Renal cortical epithelial cell (primary cell): Measurements from ENCODE around the gene SHANK1. TPM values are rescaled to one million over a fixed set of nuclear protein-coding genes. Genes with fewer than 3 reads are reported as not detected.

ENCODE experiments used
- DNase-seq: peaks from one replicate; pipeline ENCODE4 v3.0.0-alpha.2; 2011; ENCODE audit warnings: low read depth
- total RNA-seq: library from RNA; depleted of rRNA; stranded (reverse); fragments of >200 nt; gene quantifications from 2 replicates; pipeline ENCODE4 v1.2.3, GENCODE V29; 2014

SHANK1 gene
- total RNA-seq, 1 donor from 2014 or later, result 0.65 TPM

GRCh38 chr19:50659318-50660087 is 60.1 kb downstream of the SHANK1 start:
- DNase-seq, result no peak

- peak; percentile 33 for DNase-seq
These were observed 60.9 kb downstream of the SHANK1 start for GRCh38 chr19:50658441-50659317.

- peak; percentile 89 for DNase-seq
These were observed 61.7 kb downstream of the SHANK1 start for GRCh38 chr19:50657712-50658440.

DNA sequence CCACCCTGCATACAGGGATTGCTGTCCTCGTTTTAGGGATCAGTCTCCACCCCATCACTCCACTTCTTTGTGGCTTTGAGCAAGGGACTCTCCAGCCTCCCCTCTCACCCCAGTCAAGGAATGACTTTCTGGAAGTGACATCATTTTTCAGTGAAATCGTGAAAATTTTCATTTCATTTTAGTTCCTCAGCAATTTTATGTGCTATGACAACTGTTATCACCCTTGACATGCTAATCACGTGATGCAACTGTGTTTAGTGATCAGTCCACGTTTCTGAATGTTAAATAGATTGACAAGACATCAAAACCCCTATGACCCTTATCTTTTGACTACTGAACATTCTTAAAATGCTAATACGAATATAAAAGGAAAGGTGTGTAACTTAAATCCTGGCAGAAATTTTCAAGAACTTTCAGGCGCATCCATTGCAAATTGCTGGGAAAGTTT is 62.4 kb downstream of the SHANK1 start:
- DNase-seq, result no peak

- no peak for DNase-seq
These were observed 64.7 kb downstream of the SHANK1 start for GRCh38 chr19:50654882-50655281.

DNA sequence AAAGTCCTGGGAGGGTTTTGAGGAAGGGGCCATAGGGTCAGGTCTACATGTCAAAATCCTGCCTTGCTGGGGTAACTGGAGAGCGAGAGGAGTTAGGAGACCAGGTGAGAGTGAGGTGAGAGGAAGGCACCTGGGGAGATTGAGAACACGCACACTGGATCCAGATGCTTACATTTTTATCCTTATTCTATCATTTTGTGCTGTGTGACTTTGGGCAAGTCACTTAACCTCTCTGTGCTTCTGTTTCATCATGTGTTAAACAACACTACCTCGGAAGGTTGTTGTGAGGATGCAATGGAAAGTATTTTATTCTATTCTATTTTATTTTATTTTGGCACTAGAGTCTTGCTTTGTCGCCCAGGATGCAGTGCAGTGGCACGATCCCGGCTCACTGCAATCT is 66.9 kb downstream of the SHANK1 start:
- no peak for DNase-seq

- DNase-seq, result no peak
These were observed 68.4 kb downstream of the SHANK1 start for GRCh38 chr19:50651174-50651573.

DNA sequence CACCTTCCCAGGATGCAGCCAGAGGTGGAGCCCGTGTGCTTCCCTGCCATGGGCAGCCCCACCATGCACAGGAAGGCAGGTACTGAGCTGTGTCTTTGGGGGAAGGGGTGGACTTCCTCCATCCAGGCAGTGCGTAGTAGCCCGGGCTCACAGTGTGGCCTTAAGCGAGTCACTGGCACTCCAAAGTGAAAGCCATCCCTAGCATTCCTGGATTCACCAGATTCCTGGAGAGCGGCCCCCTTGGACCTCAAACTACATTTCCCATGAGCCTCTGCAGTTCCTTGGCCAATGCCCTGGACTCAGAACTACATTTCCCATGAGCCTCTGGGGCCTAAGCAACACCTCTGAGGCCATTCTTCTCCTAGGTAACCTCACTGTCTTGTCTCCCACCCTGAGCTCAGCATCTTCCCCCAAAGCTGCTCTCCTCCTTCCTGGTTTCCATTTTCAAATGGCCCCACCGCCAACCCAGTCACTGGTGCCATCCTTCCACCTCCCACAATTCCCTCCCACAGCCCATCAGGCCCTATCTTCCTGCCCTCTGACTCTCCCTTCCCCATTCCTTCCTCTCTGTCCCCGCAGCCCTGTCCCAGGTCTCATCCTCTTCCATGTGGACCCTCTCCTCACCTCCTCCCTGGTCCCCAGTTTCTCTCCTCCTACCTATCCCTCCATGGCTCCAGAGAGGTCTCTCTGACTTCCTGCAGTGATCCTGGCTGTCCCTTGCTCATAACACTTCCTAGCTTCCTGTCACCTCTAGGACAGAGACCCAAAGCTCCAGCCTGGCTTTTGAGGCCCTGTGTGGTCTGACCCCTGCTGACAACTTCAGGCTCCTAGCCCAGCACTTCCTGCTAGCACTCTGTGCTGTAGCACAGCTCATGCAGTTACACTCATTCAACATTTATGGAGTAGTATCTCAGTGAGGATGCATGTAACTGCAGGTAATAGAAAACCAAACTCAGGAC is 69.9 kb downstream of the SHANK1 start, which contains the start of gene C19orf81:
Gene C19orf81, plus strand, starts transcription at position 13 of the 959 bp plus-strand sequence. Its CDS starts 0 bp downstream, at position 13.
- DNase-seq, result no peak

DNA sequence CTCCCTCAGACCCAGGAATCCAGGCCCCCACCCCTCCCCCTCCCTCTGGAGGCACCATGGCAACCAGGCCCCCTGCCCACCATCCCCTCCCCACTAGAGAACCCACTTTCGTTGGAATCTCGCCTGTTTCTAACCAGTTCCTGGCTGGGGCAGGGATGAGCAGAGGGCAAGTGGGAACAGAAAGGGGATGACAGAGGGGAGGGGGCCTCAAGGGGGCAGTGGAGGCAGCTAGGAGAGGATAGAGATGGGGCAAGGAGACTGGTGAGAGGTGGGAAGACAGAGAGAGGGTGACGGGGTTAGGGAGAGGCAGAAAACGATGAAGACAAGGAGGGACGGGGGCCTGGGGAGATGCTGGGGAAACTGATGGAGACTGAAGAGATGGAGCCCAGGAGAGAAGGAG is 70.9 kb downstream of the SHANK1 start:
- DNase-seq, result no peak

DNA sequence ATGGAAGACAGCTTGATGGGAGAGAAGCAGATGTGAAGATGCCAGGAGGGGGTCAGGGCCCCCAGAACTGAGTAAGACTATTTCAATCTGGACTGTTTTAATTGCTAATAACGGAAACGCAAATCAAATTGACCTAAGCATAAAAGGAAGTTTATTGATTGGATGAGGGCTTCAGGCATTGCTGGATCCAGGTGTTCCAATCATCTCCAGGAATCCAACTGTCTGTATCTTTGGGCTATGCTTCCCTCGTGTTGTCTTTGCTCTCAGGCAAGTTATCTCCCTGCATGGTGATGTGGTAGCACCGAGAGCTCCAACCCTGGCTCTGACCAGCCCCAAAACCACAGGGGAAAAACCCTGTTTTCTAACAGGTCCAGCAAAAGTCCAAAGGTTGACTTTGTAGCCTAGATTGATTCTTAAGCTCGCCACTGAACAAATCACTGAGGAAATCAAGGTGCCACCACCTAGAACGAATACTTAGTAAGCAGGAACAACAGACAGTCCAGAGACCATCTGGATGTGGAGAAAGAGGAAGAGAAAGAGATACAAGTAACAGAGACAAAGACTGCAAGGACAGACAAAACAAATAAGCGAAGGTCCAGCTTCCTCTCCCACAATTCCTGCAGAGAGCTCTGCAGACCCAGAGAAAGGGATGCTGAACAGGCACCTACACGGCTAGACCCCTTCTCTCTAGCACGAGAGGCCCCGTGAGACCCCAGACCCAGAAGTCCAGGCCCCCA is 71.6 kb downstream of the SHANK1 start:
- no peak for DNase-seq

DNA sequence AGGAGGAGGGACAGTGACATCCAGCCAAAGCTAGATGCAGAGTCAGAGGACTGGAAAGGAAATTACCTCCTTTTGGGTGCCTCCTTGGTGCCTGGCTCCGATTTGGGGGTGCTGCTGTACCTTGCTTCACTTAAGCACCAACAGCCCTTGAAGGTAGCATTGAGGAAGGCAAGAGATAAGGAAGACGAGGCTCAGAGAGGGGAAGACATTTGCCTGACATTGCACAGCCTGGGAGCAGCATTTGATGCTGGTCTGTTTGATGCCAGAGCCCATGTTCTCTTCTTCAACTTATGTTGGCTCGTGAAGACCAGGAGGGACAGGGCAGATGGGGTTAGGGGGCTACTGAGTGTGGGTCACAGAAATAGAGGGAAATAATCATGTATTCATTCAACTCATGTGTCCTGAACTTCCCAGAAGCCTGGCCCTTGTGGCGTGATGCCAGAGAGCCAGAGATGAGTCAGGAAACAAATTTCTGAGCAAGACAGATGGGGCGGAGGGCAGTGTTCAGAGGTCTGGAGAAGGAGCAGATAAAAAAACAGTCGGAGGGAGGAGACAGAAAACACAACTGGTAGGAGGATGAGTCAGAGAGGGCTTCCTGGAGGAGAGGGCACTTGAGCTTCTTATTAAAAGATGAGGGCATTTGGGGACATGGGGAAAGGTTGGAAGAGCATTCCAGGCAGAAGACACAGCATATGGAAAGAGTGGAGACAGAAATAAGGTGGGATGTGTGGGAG is 73.4 kb downstream of the SHANK1 start:
- DNase-seq, result peak; percentile 58

DNA sequence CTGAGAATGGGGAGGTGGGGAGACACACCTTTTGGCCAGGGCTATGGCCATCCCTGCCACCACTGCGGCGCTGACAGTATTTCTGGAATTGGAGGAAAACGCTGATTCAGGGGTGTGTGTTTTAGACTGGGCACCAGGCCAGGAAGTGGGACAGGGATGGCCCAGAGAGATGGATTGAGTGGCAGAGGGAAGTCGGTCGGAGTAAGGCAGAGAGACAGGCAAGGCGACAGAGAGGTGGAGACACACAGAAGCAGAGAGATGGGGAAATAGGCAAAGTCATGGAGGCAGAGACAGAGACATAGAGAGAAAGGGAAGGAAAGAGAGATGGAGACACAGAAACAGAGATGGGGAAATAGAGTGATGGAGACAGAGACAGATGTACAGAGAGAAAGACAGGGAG is 74.5 kb downstream of the SHANK1 start:
- DNase-seq, result no peak

- no peak for DNase-seq
These were observed 75.2 kb downstream of the SHANK1 start for GRCh38 chr19:50644315-50644915.

DNA sequence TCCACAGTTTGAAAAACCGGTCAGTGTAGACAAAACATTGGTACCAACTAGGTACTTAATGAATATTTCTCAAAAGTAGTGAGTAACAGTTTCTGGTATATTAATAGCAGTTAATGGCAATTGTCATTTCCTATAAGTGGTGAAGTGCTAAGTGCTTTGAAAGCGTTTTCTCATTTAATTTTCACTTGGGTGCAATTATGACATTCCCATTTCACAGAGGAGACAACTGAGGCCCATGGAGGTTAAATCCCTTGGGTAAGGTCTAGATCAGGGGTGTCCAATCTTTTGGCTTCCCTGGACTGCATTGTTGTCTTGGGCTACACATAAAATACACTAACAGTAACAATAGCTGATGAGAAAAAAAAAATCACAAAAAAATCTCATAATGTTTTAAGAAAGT is 79.2 kb downstream of the SHANK1 start:
- DNase-seq, result no peak

DNA sequence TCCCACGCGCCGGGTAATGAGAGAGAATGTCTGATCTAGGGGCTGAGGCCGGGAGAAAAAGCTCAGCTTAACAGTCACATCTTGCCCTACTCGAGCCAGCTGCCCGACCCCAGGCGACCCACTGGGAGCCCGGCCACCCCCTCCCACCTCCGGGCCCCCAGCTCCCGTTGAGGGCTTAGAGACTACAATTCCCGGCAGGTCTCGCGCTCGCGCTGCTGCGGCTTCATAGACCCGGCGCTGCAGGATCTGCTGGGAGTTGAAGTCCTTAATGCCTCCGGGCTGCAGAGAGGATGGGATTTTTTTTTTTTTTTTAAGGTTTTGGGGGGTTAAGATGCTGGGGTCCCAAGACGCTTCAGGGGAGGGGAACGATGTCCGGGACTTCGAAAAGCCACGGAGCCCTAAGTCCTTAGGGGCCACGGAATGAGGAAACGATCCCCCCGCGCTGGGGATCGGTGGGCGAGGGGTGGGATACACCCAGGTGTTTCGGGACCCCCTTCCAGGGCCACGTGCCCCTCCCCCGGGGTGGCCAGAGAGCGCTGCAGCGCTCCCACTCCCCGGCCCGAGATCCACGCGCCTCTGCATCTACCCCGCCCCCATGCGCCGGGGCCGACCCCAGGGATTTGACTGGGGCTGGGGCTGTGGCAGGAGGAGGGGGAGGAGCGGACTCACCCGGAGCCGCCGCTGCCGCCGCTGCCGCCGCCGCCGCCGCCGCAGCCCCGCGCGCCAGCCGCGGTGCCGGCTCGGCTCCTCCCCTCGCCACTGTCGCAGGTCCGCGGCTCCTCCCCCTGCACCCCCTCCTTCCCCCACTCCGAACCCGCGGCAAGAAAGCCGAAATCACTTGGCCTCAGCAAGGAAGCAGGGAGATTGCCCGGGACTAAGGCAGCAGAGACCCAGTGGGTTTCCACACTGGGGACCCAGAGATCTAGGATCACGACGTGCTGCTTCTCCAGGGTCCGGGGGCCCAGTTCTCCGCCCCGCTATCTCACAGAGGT is 80.2 kb downstream of the SHANK1 start, which contains the start of gene SYT3:
Gene SYT3, minus strand, starts transcription at position 761 of the 992 bp plus-strand sequence. CDS start 2,470 bp downstream, outside the sequence.
- DNase-seq, result no peak

GRCh38 chr19:50638600-50638999 is 81.0 kb downstream of the SHANK1 start:
- no peak for DNase-seq

GRCh38 chr19:50636317-50637085 is 83.1 kb downstream of the SHANK1 start:
- no peak for DNase-seq
